ENCODE data around the gene CEMIP.

Gene CEMIP

DNA sequence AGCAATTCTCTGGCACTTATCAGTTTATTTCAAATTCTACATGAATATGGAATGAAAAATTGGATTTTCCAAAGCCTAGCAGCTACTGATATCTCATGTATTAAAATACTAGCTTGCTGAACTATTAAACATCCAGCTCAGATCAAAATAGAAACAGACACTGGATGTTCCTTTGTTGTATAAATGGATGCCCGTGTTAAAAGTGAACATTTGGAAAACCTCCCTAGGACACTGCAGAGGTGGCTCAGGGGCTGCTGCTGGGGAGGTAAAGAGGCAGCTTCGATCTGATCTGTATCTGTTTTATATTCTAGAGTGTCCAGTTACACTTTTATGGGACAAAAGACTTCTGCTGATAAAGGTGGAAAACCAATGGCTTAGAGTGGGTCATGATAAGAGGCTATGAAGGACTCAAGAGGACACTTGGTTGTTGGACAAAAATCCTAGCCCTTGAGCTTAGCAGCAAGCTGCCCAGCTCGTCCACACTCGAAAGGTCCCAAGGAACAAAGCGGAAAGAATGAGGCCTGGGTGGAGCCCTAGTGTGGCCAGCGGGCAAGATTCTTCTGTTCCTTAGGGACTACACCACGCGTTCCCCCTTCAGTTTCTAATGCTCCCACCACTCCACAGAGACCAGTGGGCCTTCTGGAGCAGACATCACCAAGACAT, 200.5 kb downstream of the CEMIP start:
- H3K9me2 ChIP-seq (replicated peaks; ENCODE audit: low read depth, low read length) = no peaks in the 10 kb centered on the region
- H3K4me1 ChIP-seq (ENCODE audit: insufficient read depth, low read length, poor library complexity, severe bottlenecking) = peaks cover 8% of the 10 kb centered on the region
- TF ChIP-seq EZH2phosphoT487 (IDR thresholded peaks at IDR 0.05; ENCODE audit: borderline replicate concordance) = no peak
- TF ChIP-seq, protein P1, sequence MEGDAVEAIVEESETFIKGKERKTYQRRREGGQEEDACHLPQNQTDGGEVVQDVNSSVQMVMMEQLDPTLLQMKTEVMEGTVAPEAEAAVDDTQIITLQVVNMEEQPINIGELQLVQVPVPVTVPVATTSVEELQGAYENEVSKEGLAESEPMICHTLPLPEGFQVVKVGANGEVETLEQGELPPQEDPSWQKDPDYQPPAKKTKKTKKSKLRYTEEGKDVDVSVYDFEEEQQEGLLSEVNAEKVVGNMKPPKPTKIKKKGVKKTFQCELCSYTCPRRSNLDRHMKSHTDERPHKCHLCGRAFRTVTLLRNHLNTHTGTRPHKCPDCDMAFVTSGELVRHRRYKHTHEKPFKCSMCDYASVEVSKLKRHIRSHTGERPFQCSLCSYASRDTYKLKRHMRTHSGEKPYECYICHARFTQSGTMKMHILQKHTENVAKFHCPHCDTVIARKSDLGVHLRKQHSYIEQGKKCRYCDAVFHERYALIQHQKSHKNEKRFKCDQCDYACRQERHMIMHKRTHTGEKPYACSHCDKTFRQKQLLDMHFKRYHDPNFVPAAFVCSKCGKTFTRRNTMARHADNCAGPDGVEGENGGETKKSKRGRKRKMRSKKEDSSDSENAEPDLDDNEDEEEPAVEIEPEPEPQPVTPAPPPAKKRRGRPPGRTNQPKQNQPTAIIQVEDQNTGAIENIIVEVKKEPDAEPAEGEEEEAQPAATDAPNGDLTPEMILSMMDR (conservative IDR thresholded peaks at IDR 0.05; ENCODE audit: low read length) = no peak
- H2AFZ ChIP-seq (ENCODE audit: low read length) = no peak overlapping the region
- H3K36me3 ChIP-seq (ENCODE audit: insufficient read depth, low read length) = peaks cover 27% of the 10 kb centered on the region; the same call in 1 of the 2 replicates
- peaks cover 27% of the 10 kb centered on the region for H3K79me2 ChIP-seq (ENCODE audit: insufficient read depth, low read length)
- H3K9me3 ChIP-seq (ENCODE audit: insufficient read depth, low read depth, low read length) = no peaks in the 10 kb centered on the region
- no peak overlapping the region for H3K4me2 ChIP-seq (ENCODE audit: low read depth, low read length, poor library complexity, severe bottlenecking)
- H3F3A ChIP-seq (ENCODE audit: low read depth) = no peaks in the 10 kb centered on the region
- H3K9ac ChIP-seq (ENCODE audit: low read depth, low read length, poor library complexity, severe bottlenecking) = no peak overlapping the region
- no peak overlapping the region for H3K4me3 ChIP-seq (ENCODE audit: low read length, poor library complexity, severe bottlenecking)
- no peaks in the 10 kb centered on the region for H3K27me3 ChIP-seq (ENCODE audit: insufficient read depth, low read length, poor library complexity, severe bottlenecking)
- H4K20me1 ChIP-seq (ENCODE audit: insufficient read depth, low read length, poor library complexity, severe bottlenecking) = peaks cover 15% of the 10 kb centered on the region

DNA sequence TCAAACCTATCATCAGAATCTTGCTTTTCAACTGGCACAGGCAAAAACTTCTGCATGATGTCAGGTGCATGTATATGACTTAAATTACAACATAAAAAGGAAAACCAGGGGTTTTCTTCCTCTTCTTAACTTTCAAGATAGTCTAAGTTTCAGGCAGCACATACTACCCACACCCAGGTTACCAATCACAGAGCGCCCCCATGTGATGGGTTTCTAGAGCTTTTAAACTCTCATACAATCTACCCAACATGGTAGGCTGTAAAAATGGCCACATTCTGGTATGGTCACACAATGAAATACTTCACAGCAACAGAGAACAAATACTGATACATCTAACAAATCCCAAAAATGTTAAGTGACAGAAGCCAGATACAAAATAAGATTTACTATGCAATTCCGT, 203.0 kb downstream of the CEMIP start:
- Histone ChIP-seq H3K4me3 (ENCODE audit: low read length, poor library complexity, severe bottlenecking) (no peak overlapping the region), H3K27me3 (ENCODE audit: insufficient read depth, low read length, poor library complexity, severe bottlenecking) (no peaks in the 10 kb centered on the region), H3K36me3 (ENCODE audit: insufficient read depth, low read length) (peaks cover 27% of the 10 kb centered on the region; the same call in 1 of the 2 replicates), H3K9ac (ENCODE audit: low read depth, low read length, poor library complexity, severe bottlenecking) (no peak overlapping the region), H4K20me1 (ENCODE audit: insufficient read depth, low read length, poor library complexity, severe bottlenecking) (peaks cover 38% of the 10 kb centered on the region), H3K4me1 (ENCODE audit: insufficient read depth, low read length, poor library complexity, severe bottlenecking) (peaks cover 27% of the 10 kb centered on the region), H3K9me2 (replicated peaks; ENCODE audit: low read depth, low read length) (no peaks in the 10 kb centered on the region), H3K4me2 (ENCODE audit: low read depth, low read length, poor library complexity, severe bottlenecking) (no peak overlapping the region), H3K9me3 (ENCODE audit: insufficient read depth, low read depth, low read length) (no peaks in the 10 kb centered on the region), H3K79me2 (ENCODE audit: insufficient read depth, low read length) (peaks cover 48% of the 10 kb centered on the region), H2AFZ (ENCODE audit: low read length) (no peak overlapping the region), H3F3A (ENCODE audit: low read depth) (no peaks in the 10 kb centered on the region)
- no peak for TF ChIP-seq EZH2phosphoT487 (IDR thresholded peaks at IDR 0.05; ENCODE audit: borderline replicate concordance)
- TF ChIP-seq, protein P1 (conservative IDR thresholded peaks at IDR 0.05; ENCODE audit: low read length) = peak; percentile 53

DNA sequence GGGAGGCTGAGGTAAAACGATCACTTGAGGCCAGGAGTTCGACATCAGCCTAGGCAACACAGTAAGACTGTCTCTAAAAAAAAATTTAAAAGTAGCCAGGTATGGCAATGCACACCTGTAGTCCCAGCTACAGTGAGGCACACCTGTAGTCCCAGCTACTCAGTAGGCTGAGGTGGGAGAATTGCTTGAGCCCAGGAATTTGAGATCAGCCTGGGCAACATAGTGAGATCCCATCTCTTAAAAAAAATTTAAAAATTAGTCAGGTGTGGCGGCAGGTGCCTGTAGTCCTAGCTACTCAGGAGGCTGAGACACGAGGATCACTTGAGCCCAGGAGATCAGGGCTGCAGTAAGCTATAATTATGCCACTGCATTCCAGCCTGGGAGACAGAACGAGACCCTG, 203.7 kb downstream of the CEMIP start:
- Histone ChIP-seq H3K9me2 (replicated peaks; ENCODE audit: low read depth, low read length) (no peaks in the 10 kb centered on the region), H3F3A (ENCODE audit: low read depth) (no peaks in the 10 kb centered on the region), H4K20me1 (ENCODE audit: insufficient read depth, low read length, poor library complexity, severe bottlenecking) (peaks cover 40% of the 10 kb centered on the region), H3K79me2 (ENCODE audit: insufficient read depth, low read length) (peaks cover 53% of the 10 kb centered on the region), H3K36me3 (ENCODE audit: insufficient read depth, low read length) (peaks cover 27% of the 10 kb centered on the region; the same call in 1 of the 2 replicates), H3K9me3 (ENCODE audit: insufficient read depth, low read depth, low read length) (no peaks in the 10 kb centered on the region), H3K4me2 (ENCODE audit: low read depth, low read length, poor library complexity, severe bottlenecking) (no peak overlapping the region), H3K9ac (ENCODE audit: low read depth, low read length, poor library complexity, severe bottlenecking) (no peak overlapping the region), H3K4me1 (ENCODE audit: insufficient read depth, low read length, poor library complexity, severe bottlenecking) (peaks cover 28% of the 10 kb centered on the region), H2AFZ (ENCODE audit: low read length) (no peak overlapping the region), H3K27me3 (ENCODE audit: insufficient read depth, low read length, poor library complexity, severe bottlenecking) (no peaks in the 10 kb centered on the region), H3K4me3 (ENCODE audit: low read length, poor library complexity, severe bottlenecking) (no peak overlapping the region)
- TF ChIP-seq, protein P1 (conservative IDR thresholded peaks at IDR 0.05; ENCODE audit: low read length) = no peak
- TF ChIP-seq EZH2phosphoT487 (IDR thresholded peaks at IDR 0.05; ENCODE audit: borderline replicate concordance) = no peak

All from Loucy (cell line).